ENCODE results near the gene HIPK2.

The HIPK2 gene

GRCh38 chr7:139586286-139586685, 191.5 kb downstream of the HIPK2 start:
- no peak for DNase-seq (ENCODE audit: low spot score)

GRCh38 chr7:139585042-139585441, 192.8 kb downstream of the HIPK2 start:
- no peak for DNase-seq (ENCODE audit: low spot score)

- DNase-seq (ENCODE audit: low spot score): no peak
These were observed 193.8 kb downstream of the HIPK2 start for GRCh38 chr7:139583826-139584553.

- DNase-seq (ENCODE audit: low spot score): no peak
These were observed 195.1 kb downstream of the HIPK2 start for GRCh38 chr7:139582671-139583155.

GRCh38 chr7:139582130-139582650, 195.6 kb downstream of the HIPK2 start:
- DNase-seq (ENCODE audit: low spot score): no peak

GRCh38 chr7:139580435-139580834, 197.4 kb downstream of the HIPK2 start:
- DNase-seq (ENCODE audit: low spot score): no peak

GRCh38 chr7:139576179-139576973, 201.4 kb downstream of the HIPK2 start:
- no peak for DNase-seq (ENCODE audit: low spot score)

- DNase-seq (ENCODE audit: low spot score): no peak
These were observed 202.5 kb downstream of the HIPK2 start for GRCh38 chr7:139575338-139575680.

- no peak for DNase-seq (ENCODE audit: low spot score)
These were observed 203.0 kb downstream of the HIPK2 start for GRCh38 chr7:139574618-139575337.

- no peak for DNase-seq (ENCODE audit: low spot score)
These were observed 203.9 kb downstream of the HIPK2 start for GRCh38 chr7:139573871-139574270.

- no peak for DNase-seq (ENCODE audit: low spot score)
These were observed 205.0 kb downstream of the HIPK2 start for GRCh38 chr7:139572704-139573385.

GRCh38 chr7:139572071-139572470, 205.7 kb downstream of the HIPK2 start:
- DNase-seq (ENCODE audit: low spot score): no peak

GRCh38 chr7:139571651-139572050, 206.1 kb downstream of the HIPK2 start:
- no peak for DNase-seq (ENCODE audit: low spot score)

GRCh38 chr7:139571190-139571589, 206.6 kb downstream of the HIPK2 start:
- DNase-seq (ENCODE audit: low spot score): no peak

GRCh38 chr7:139570626-139571025, 207.2 kb downstream of the HIPK2 start:
- DNase-seq (ENCODE audit: low spot score): no peak

GRCh38 chr7:139570119-139570518, 207.7 kb downstream of the HIPK2 start:
- DNase-seq (ENCODE audit: low spot score): no peak

- no peak for DNase-seq (ENCODE audit: low spot score)
These were observed 208.8 kb downstream of the HIPK2 start for GRCh38 chr7:139568813-139569490.

GRCh38 chr7:139568346-139568675, 209.5 kb downstream of the HIPK2 start:
- no peak for DNase-seq (ENCODE audit: low spot score)

GRCh38 chr7:139567647-139568345, 210.0 kb downstream of the HIPK2 start:
- DNase-seq (ENCODE audit: low spot score): no peak

GRCh38 chr7:139566736-139567646, 210.8 kb downstream of the HIPK2 start:
- no peak for DNase-seq (ENCODE audit: low spot score)

Data from COLO829 (cell line).